Stimulated activated CD4-positive, alpha-beta T cell treated with anti-CD3 and anti-CD28 coated beads, Interleukin-4, amount 100 ng/mL, for 1 hour (primary cell): ENCODE results near the gene ZNF93.
A peak's percentile ranks its signal among the peaks of the same experiment; 100 is the strongest.
"Not testable (repeated sequence)": the region's sequence is repeated elsewhere in the genome, so short reads cannot be mapped to it uniquely, and the experiment has no call there.

Experiments used
- DNase-seq: peaks from one replicate; pipeline ENCODE4 v3.0.0-alpha.2; 2020

Gene ZNF93

GRCh38 chr19:19900729-19901444 lies at the start of gene ZNF93:
TSS of gene ZNF93 (plus strand) at chr19:19900946. CDS start at chr19:19901089, 143 bp downstream.
- DNase-seq: peak; percentile 84

- not testable (repeated sequence) for DNase-seq
These were observed 49.0 kb upstream of the ZNF93 start for GRCh38 chr19:19851740-19852139.

GRCh38 chr19:19858751-19859150 lies 42.0 kb upstream of the ZNF93 start:
- no peak for DNase-seq

- peak; percentile 44 for DNase-seq
These were observed 39.9 kb upstream of the ZNF93 start for GRCh38 chr19:19860756-19861390.

- DNase-seq: peak; percentile 95
These were observed 34.8 kb upstream of the ZNF93 start, which contains the start of gene ZNF253 for GRCh38 chr19:19865750-19866610. TSS of gene ZNF253 (plus strand) at chr19:19865882. CDS start at chr19:19865997, 115 bp downstream.

- peak; percentile 36 for DNase-seq
These were observed 34.0 kb upstream of the ZNF93 start for GRCh38 chr19:19866611-19867248.

GRCh38 chr19:19870086-19870485 lies 30.7 kb upstream of the ZNF93 start:
- not testable (repeated sequence) for DNase-seq

- DNase-seq: no peak
These were observed 28.8 kb upstream of the ZNF93 start for GRCh38 chr19:19871932-19872331.

- no peak for DNase-seq
These were observed 27.4 kb upstream of the ZNF93 start for GRCh38 chr19:19873381-19873780.

- no peak for DNase-seq
These were observed 23.0 kb upstream of the ZNF93 start for GRCh38 chr19:19877724-19878123.

GRCh38 chr19:19884583-19884982 lies 16.2 kb upstream of the ZNF93 start:
- DNase-seq: no peak

- not testable (repeated sequence) for DNase-seq
These were observed 8.4 kb upstream of the ZNF93 start for GRCh38 chr19:19892055-19892941.

- DNase-seq: no peak
These were observed 512 bp upstream of the ZNF93 start for GRCh38 chr19:19900139-19900728.

- DNase-seq: not testable (repeated sequence)
These were observed 6.8 kb downstream of the ZNF93 start for GRCh38 chr19:19907551-19907950.

GRCh38 chr19:19909654-19910053 lies 8.9 kb downstream of the ZNF93 start:
- no peak for DNase-seq

GRCh38 chr19:19911150-19911549 lies 10.4 kb downstream of the ZNF93 start:
- DNase-seq: no peak

- DNase-seq: no peak
These were observed 13.8 kb downstream of the ZNF93 start for GRCh38 chr19:19914596-19914995.

- DNase-seq: peak; percentile 16
These were observed 29.7 kb downstream of the ZNF93 start for GRCh38 chr19:19930417-19930816.

- not testable (repeated sequence) for DNase-seq
These were observed 32.9 kb downstream of the ZNF93 start for GRCh38 chr19:19933432-19934314.

GRCh38 chr19:19937403-19937802 lies 36.7 kb downstream of the ZNF93 start:
- DNase-seq: no peak
